CD14-positive monocyte (primary cell): ENCODE data around the gene ACIN1. TPM values are rescaled to one million over a fixed set of nuclear protein-coding genes. Genes with fewer than 3 reads are reported as not detected.

ENCODE experiments used
- DNase-seq, 3 donors: peaks; one replicate each; pipeline ENCODE4 v3.0.0-alpha.2; 2011 to 2022
- H2AFZ ChIP-seq: 2 replicates; pipeline ENCODE4 v1.6.0; 2012; ENCODE audit warnings: mild to moderate bottlenecking, low read depth, low read length, inconsistent platforms; ENCODE audit not compliant: insufficient read depth, poor library complexity, severe bottlenecking
- H3K27ac ChIP-seq, 2 donors: 1 replicate in 1 of 2; 2 replicates in 1 of 2; pipeline ENCODE4 v1.5.1; 2012 to 2013; ENCODE audit warnings: low read length in 2 of 2, control low read depth in 1 of 2, inconsistent platforms in 1 of 2, low read depth in 1 of 2, mild to moderate bottlenecking in 1 of 2
- H3K27me3 ChIP-seq, 2 donors: one replicate each; pipeline versions ENCODE4 v1.6.0 to v1.6.1; 2011 to 2013; ENCODE audit warnings: low read length in 2 of 2; ENCODE audit not compliant: control insufficient read depth in 2 of 2, insufficient read depth in 2 of 2
- H3K36me3 ChIP-seq, 2 donors: replicated peaks in 1 of 2; 1 replicate in 1 of 2; 2 replicates in 1 of 2; pipeline versions ENCODE4 v1.5.1 to v1.6.1; 2012 to 2013; ENCODE audit warnings: low read length in 2 of 2, control low read depth in 1 of 2, inconsistent platforms in 1 of 2, mild to moderate bottlenecking in 1 of 2; ENCODE audit not compliant: insufficient read depth in 2 of 2, control insufficient read depth in 1 of 2
- H3K4me1 ChIP-seq, 2 donors: 1 replicate in 1 of 2; 2 replicates in 1 of 2; pipeline versions ENCODE4 v1.5.1 to v1.6.1; 2012 to 2013; ENCODE audit warnings: low read length in 2 of 2, control low read depth in 1 of 2, inconsistent platforms in 1 of 2, mild to moderate bottlenecking in 1 of 2, moderate library complexity in 1 of 2; ENCODE audit not compliant: insufficient read depth in 2 of 2, control insufficient read depth in 1 of 2
- H3K4me2 ChIP-seq: replicated peaks from 2 replicates; pipeline ENCODE3; 2012; ENCODE audit warnings: low read length, moderate library complexity, mild to moderate bottlenecking; ENCODE audit not compliant: poor library complexity, severe bottlenecking; ENCODE audit errors: extremely low read depth
- H3K4me3 ChIP-seq, 3 experiments: fragments of 200-600 bp in 1 of 3; sonication (generic) in 1 of 3; replicated peaks in 1 of 3; 1 replicate in 2 of 3; 2 replicates in 1 of 3; pipeline ENCODE4 v1.5.1; 2011 to 2013; ENCODE audit warnings: low read length in 3 of 3, mild to moderate bottlenecking in 3 of 3, control low read depth in 2 of 3, low read depth in 2 of 3, inconsistent platforms in 1 of 3, moderate library complexity in 1 of 3
- H3K79me2 ChIP-seq: 2 replicates; pipeline ENCODE4 v1.6.0; 2012; ENCODE audit warnings: mild to moderate bottlenecking, control low read depth, inconsistent platforms, low read length, moderate library complexity; ENCODE audit not compliant: insufficient read depth
- H3K9ac ChIP-seq: 2 replicates; pipeline ENCODE4 v1.6.0; 2017; ENCODE audit warnings: low read length, mild to moderate bottlenecking; ENCODE audit not compliant: insufficient read depth, poor library complexity, severe bottlenecking
- H3K9me3 ChIP-seq, 2 donors: replicated peaks in 1 of 2; 1 replicate in 1 of 2; 2 replicates in 1 of 2; pipeline versions ENCODE4 v1.5.1 to v1.6.1; 2012 to 2013; ENCODE audit warnings: low read length in 2 of 2, control low read depth in 1 of 2; ENCODE audit not compliant: control insufficient read depth in 1 of 2, insufficient read depth in 1 of 2
- H4K20me1 ChIP-seq: 2 replicates; pipeline ENCODE4 v1.6.0; 2012; ENCODE audit warnings: mild to moderate bottlenecking, low read length, control low read depth, moderate library complexity; ENCODE audit not compliant: insufficient read depth
- H3K27ac Mint-ChIP-seq, 7 donors: one replicate each; pipeline ENCODE4 v1.8.0; 2020; ENCODE audit warnings: mild to moderate bottlenecking in 7 of 7, mixed read lengths in 7 of 7, moderate library complexity in 6 of 7, inconsistent platforms in 2 of 7
- H3K27me3 Mint-ChIP-seq, 3 donors: one replicate each; pipeline ENCODE4 v1.8.0; 2021 to 2022; ENCODE audit warnings: low read depth in 3 of 3, mild to moderate bottlenecking in 3 of 3, mixed read lengths in 3 of 3, moderate library complexity in 3 of 3, inconsistent platforms in 1 of 3
- H3K36me3 Mint-ChIP-seq, 2 donors: one replicate each; pipeline ENCODE4 v1.8.0; 2020; ENCODE audit warnings: mixed read lengths in 2 of 2, inconsistent platforms in 1 of 2, mild to moderate bottlenecking in 1 of 2
- H3K4me1 Mint-ChIP-seq: one replicate; pipeline ENCODE4 v1.8.0; 2020; ENCODE audit warnings: mild to moderate bottlenecking, mixed read lengths
- H3K4me3 Mint-ChIP-seq, 2 donors: one replicate each; pipeline ENCODE4 v1.8.0; 2020; ENCODE audit warnings: mild to moderate bottlenecking in 2 of 2, mixed read lengths in 2 of 2, moderate library complexity in 1 of 2
- H3K9me3 Mint-ChIP-seq, 7 donors: one replicate each; pipeline ENCODE4 v1.8.0; 2020 to 2022; ENCODE audit warnings: mixed read lengths in 7 of 7, mild to moderate bottlenecking in 6 of 7, moderate library complexity in 6 of 7, inconsistent platforms in 2 of 7
- CTCF ChIP-seq: fragments of 200-600 bp; IDR thresholded peaks from one replicate; pipeline ENCODE4 v1.8.0; 2022; ENCODE audit warnings: antibody characterized with exemption, mild to moderate bottlenecking
- WGBS: methylation state at CpG from one replicate; pipeline ENCODE4 v1.1.5; 2013; ENCODE audit warnings: missing lambda C conversion rate; ENCODE audit not compliant: insufficient coverage; 5-methylcytosine and 5-hydroxymethylcytosine counted together
- intact Hi-C, 2 donors: fragments of 100-400 bp; cut with micrococcal nuclease; formaldehyde crosslinking; loops; one replicate each; pipeline versions ENCODE4 v1.15.0 to v1.15.1; 2023
- polyA plus RNA-seq, 3 donors: library from polyadenylated mRNA; depleted of rRNA in 1 of 3; unstranded in 2 of 3; stranded (reverse) in 1 of 3; fragments of 300-500 nt in 2 of 3; fragments of >200 nt in 1 of 3; fragmentation: Illumina TruSeq in 2 of 3; gene quantifications; 1 replicate in 2 of 3; 2 replicates in 1 of 3; pipeline ENCODE4 v1.2.3, GENCODE V29; 2012 to 2021

The ACIN1 gene
- polyA plus RNA-seq, 3 donors, result 2.8 to 159 (median 5.4) TPM

- peak overlapping the region; percentile 88 for H2AFZ ChIP-seq
- H3K27ac ChIP-seq, result peak overlapping the region; percentile 41 to 88
- no peaks in the 10 kb centered on the region for H3K9me3 ChIP-seq
- H3K9ac ChIP-seq, result peak overlapping the region; percentile 76
- Mint-ChIP-seq H3K27ac (peak overlapping the region; percentile 93 to 100 (median 98)), H3K9me3 (no peaks in the 10 kb centered on the region), H3K27me3 (peaks cover 0 to 2% (median 0%) of the 10 kb centered on the region in 3 donors), H3K4me1 (peaks cover 21% of the 10 kb centered on the region), H3K36me3 (peaks cover 0 to 4% of the 10 kb centered on the region in 2 donors), H3K4me3 (peak overlapping the region; percentile 94 to 98)
- H3K36me3 ChIP-seq, result no peaks in the 10 kb centered on the region
- no peak for TF ChIP-seq CTCF
- WGBS, result no CpG with 5 or more reads among the region's 8 CpGs
- no peaks in the 10 kb centered on the region for H4K20me1 ChIP-seq
- H3K4me3 ChIP-seq, result peak overlapping the region; percentile 67 to 97 (median 86)
- H3K27me3 ChIP-seq, result no peaks in the 10 kb centered on the region
- peaks cover 30 to 40% of the 10 kb centered on the region in 2 donors for H3K4me1 ChIP-seq
- intact Hi-C loops, result loop anchor here in 1 of 2 donors (2.0 to 10.0 kb wide), 2 partner anchors 25 to 1435 kb away; partner anchors contain the start of gene SDR39U1
- peaks cover 26% of the 10 kb centered on the region for H3K79me2 ChIP-seq
- no peak for DNase-seq
- H3K4me2 ChIP-seq, result peak overlapping the region; percentile 76
Observed at GRCh38 chr14:23009483-23009938, 85.4 kb downstream of the ACIN1 start.

GRCh38 chr14:23008831-23009230 is 86.1 kb downstream of the ACIN1 start:
- Histone ChIP-seq H3K4me3 (peak overlapping the region in 1 of 3 experiments; percentile 86), H3K4me2 (peak overlapping the region; percentile 76), H3K9me3 (no peaks in the 10 kb centered on the region), H3K79me2 (peaks cover 26% of the 10 kb centered on the region), H3K27ac (peak overlapping the region in 1 of 2 donors; percentile 88), H2AFZ (no peak overlapping the region), H3K27me3 (no peaks in the 10 kb centered on the region), H3K36me3 (no peaks in the 10 kb centered on the region), H4K20me1 (no peaks in the 10 kb centered on the region), H3K9ac (no peak overlapping the region), H3K4me1 (peaks cover 30 to 40% of the 10 kb centered on the region in 2 donors)
- H3K4me1 Mint-ChIP-seq, result peaks cover 21% of the 10 kb centered on the region
- intact Hi-C loops, result loop anchor here in 1 of 2 donors (2.0 to 10.0 kb wide), 2 partner anchors 24 to 1436 kb away; partner anchors contain the start of gene SDR39U1
- no peak for TF ChIP-seq CTCF
- H3K9me3 Mint-ChIP-seq, result no peaks in the 10 kb centered on the region
- H3K4me3 Mint-ChIP-seq, result no peak overlapping the region
- H3K36me3 Mint-ChIP-seq, result peaks cover 0 to 4% of the 10 kb centered on the region in 2 donors
- DNase-seq, result no peak
- H3K27me3 Mint-ChIP-seq, result peaks cover 0 to 2% (median 0%) of the 10 kb centered on the region in 3 donors
- H3K27ac Mint-ChIP-seq, result peak overlapping the region in 5 of 7 donors; percentile 22 to 95 (median 80)
- 8% methylated on average over 3 of the region's 3 CpGs for WGBS

Other genes with a start within 250 kb of the ACIN1 start
- 10 to 100 TPM; 39.0 to 65.1 (median 51.5) TPM for gene LRP10, start 223.4 kb downstream of the ACIN1 start, polyA plus RNA-seq
- gene REM2, start 211.9 kb downstream of the ACIN1 start, polyA plus RNA-seq, result 1 to 10 TPM in 1 of 3 donors, not detected in 2; 1.8 TPM
- gene RBM23, start 176.0 kb downstream of the ACIN1 start, polyA plus RNA-seq, result 10 to 100 TPM; 76.7 to 89.7 (median 85.7) TPM
- 10 to 100 TPM; 38.7 to 44.4 (median 44.1) TPM for gene PRMT5, start 165.8 kb downstream of the ACIN1 start, polyA plus RNA-seq
- gene HAUS4, start 138.0 kb downstream of the ACIN1 start, polyA plus RNA-seq, result 10 to 100 TPM; 57.3 to 79.7 (median 69.5) TPM
- gene AJUBA, start 112.6 kb downstream of the ACIN1 start, polyA plus RNA-seq, result under 1 TPM in 1 of 3 donors, not detected in 2; 0.04 TPM
- gene C14orf93, start 85.0 kb downstream of the ACIN1 start, polyA plus RNA-seq, result 10 to 100 TPM in 1 of 3 donors, 1 to 10 TPM in 2; 2.5 to 17.6 (median 3.7) TPM
- 10 to 100 TPM; 16.8 to 61.8 (median 57.6) TPM for gene PSMB5, start 60.2 kb downstream of the ACIN1 start, polyA plus RNA-seq
- gene PSMB11, start 52.9 kb downstream of the ACIN1 start, polyA plus RNA-seq, result not detected
- under 1 TPM in 2 of 3 donors, not detected in 1; 0.13 to 0.14 TPM for gene CDH24, start 37.6 kb downstream of the ACIN1 start, polyA plus RNA-seq
- gene C14orf119, start 369 bp upstream of the ACIN1 start, polyA plus RNA-seq, result 100 to 1,000 TPM in 2 of 3 donors, 10 to 100 TPM in 1; 17.5 to 110 (median 106) TPM
- gene CIROP, start 9.9 kb upstream of the ACIN1 start, polyA plus RNA-seq, result not detected
- gene CEBPE, start 24.1 kb upstream of the ACIN1 start, polyA plus RNA-seq, result 1 to 10 TPM in 2 of 3 donors, under 1 TPM in 1; 0.73 to 1.5 (median 1.3) TPM
- under 1 TPM; 0.05 to 0.53 (median 0.25) TPM for gene SLC7A8, start 88.5 kb upstream of the ACIN1 start, polyA plus RNA-seq
- gene RNF212B, start 142.8 kb upstream of the ACIN1 start, polyA plus RNA-seq, result not detected
- 1 to 10 TPM; 3.5 to 5.4 (median 4.1) TPM for gene HOMEZ, start 191.0 kb upstream of the ACIN1 start, polyA plus RNA-seq
- gene PPP1R3E, start 207.7 kb upstream of the ACIN1 start, polyA plus RNA-seq, result 10 to 100 TPM in 1 of 3 donors, under 1 TPM in 2; 0.81 to 16.7 (median 0.88) TPM
- 10 to 100 TPM in 1 of 3 donors, 1 to 10 TPM in 1, under 1 TPM in 1; 0.90 to 23.7 (median 1.4) TPM for gene BCL2L2, start 211.7 kb upstream of the ACIN1 start, polyA plus RNA-seq
- 100 to 1,000 TPM in 1 of 3 donors, 10 to 100 TPM in 2; 54.4 to 356 (median 64.6) TPM for gene PABPN1, start 226.3 kb upstream of the ACIN1 start, polyA plus RNA-seq